HG03469 (cell line): ENCODE data around the gene ERVV-1.
"Not testable (repeated sequence)": the region's sequence is repeated elsewhere in the genome, so short reads cannot be mapped to it uniquely, and the experiment has no call there.

Source experiments
- ATAC-seq: cut with Tn5 transposase; IDR thresholded peaks from one replicate; pipeline ENCODE4 v1.9.1; 2021; ENCODE audit warnings: mild to moderate bottlenecking, moderate library complexity, moderate number of reproducible peaks; ENCODE audit not compliant: unreplicated experiment

ERVV-1 gene, protein sequence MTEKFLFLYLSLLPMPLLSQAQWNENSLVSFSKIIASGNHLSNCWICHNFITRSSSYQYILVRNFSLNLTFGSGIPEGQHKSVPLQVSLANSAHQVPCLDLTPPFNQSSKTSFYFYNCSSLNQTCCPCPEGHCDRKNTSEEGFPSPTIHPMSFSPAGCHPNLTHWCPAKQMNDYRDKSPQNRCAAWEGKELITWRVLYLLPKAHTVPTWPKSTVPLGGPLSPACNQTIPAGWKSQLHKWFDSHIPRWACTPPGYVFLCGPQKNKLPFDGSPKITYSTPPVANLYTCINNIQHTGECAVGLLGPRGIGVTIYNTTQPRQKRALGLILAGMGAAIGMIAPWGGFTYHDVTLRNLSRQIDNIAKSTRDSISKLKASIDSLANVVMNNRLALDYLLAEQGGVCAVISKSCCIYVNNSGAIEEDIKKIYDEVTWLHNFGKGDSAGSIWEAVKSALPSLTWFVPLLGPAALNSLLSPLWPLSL

DNA sequence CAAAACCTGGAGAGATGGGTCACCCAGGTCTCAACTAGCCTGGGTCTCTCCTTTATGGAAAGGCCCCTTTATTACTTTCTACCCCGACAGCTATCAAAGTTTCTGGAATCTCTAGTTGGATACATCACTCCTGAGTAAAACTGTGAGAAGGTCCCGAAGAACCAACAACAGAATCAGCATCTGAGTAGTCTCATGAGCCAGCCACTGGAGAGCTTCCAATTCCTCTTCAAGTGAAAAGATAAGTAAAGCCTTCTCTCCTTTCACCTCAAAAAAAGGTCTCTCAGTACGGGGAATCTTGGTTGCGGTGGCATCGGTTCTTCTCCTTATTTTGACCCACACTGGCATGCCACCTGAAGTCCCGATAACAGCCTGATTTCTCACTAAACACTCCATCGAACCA lies at the start of gene ERVV-1:
TSS of gene ERVV-1 (plus strand) at position 301 of the 400 bp plus-strand sequence. CDS start 170 bp downstream, outside the sequence.
- ATAC-seq: no peak

DNA sequence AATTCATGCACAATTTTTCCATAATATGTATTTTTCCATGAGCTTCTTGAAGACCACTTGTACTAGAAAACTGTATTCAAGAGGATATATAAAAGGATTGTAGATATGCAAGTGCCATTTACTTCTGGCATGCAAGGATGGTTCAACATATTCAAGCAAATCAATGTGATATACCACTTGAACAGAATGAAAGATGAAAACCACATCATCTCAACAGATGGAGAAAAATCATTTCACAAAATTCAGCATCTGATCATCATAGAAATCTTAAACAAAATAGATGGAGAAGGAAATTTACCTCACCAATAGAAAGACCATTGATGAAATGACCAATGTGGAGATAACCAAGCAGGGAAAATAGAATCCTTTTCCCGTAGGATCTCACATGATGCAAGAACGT lies 45.9 kb upstream of the ERVV-1 start:
- no peak for ATAC-seq

DNA sequence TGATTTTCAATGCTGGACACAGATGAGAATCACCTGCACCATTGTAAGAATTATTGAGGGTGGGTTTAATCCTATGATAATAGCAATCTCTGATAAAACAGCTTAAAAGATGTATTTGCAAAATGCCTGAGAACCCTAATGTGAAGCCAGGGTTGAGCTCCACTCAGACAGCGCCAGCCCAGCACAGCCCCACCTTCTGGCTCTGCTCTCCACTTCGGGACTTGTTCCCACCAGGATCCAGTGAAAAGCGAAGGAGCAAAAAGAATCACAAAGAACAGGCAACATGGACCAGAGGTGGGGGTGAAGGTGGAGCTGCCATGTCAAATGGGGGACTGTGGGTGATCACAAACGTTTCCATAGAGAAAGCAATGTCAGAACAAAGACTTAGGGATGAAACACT lies 32.4 kb upstream of the ERVV-1 start:
- no peak for ATAC-seq

DNA sequence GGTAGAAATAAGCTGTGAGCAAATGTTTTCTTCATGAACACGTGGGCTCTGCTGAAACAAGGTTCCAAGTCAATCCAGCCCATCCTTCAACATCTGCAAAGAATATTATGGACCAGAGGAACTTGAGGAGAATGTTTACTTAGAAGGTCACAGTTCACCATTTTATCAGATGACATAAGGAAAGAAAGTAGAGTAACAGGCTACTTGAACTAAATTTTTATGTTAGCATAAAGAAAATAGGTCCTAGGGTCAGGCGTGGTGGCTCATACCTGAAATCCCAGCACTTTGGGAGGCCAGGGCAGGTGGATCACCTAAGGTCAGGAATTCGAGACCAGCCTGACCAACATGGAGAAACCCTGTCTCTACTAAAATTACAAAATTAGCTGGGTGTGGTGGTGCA lies 30.6 kb upstream of the ERVV-1 start:
- not testable (repeated sequence) for ATAC-seq

DNA sequence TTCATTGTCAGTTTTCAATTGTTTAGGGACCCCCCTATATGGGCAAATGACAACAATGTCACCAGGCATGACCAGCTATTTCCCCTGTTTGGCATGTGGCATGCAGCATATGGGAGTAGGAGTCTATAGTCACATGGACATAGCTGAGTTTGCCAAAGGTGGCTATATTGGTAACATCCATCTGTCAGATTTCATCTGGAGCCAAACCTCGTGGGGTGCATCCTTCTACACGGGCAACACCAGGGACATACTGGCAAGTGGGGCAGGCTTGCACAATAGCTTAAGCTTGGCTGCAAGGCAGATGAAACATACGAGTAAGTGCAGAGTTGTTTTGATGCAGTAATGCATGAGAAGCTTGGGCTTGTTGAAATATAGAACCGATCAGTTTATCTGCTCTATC lies 26.5 kb upstream of the ERVV-1 start:
- ATAC-seq: no peak

DNA sequence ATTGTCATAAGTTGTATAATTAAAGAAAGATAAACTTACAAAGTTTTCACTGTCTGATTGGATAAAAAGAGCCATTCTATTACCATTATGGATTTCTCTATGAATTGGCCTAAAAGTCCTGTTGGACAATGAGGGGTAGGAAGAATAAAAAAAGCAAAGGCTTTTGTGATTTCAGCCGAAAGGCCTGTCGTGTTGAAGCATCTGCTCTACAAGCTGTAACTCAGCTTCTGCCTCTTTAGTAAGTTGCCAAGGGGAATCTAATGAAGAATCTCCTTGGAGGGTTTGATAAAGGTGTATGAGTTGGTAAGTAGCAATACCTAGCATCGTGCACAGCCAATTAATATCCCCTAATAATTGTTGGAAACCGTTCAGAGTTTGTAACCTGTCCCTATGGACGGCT lies 25.2 kb upstream of the ERVV-1 start:
- ATAC-seq: no peak

DNA sequence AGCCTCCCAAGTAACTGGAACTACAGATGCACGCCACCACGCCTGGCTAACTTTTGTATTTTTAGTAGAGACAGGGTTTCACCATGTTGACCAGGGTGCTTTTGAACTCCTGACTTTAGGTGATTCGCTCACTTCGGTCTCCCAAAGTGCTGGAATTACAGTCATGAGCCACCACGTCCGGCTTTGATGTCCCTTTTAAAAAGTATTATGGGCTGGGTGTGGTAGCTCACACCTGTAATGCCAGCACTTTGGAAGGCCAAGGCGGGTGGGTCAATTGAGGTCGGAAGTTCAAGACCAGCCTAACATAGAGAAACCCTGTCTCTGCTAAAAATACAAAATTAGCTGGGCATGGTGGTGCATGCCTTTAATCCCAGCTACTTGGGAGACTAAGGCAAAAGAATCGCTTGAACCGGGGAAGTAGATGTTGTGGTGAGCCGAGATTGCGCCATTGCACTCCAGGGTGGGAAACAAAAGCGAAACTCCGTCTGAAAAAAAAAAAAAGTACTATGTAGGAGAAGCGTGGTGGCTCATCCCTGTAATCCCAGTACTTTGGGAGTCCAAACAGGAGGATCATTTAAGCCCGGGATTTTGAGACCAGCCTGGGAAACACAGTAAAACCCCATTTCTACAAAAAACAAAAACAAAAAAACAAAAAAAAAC lies 22.8 kb upstream of the ERVV-1 start:
- ATAC-seq: no peak

DNA sequence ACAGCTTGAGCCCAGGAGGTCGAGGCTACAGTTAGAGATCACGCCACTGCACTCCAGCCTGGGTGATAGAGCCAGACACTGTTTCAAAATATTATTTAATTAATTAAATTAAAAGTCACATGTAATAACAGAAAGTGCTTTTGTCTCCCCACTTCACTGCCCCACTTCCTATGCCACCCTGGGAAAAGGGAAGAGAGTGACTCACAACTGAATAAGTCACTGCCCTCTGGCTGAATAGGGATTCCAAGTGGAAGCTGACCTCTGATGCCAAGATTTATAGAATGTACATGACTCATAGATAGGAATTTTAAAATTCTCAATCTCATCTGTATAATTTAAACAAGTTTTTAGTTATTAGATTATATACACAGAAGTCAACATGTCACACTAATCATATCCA lies 22.2 kb upstream of the ERVV-1 start:
- ATAC-seq: no peak

DNA sequence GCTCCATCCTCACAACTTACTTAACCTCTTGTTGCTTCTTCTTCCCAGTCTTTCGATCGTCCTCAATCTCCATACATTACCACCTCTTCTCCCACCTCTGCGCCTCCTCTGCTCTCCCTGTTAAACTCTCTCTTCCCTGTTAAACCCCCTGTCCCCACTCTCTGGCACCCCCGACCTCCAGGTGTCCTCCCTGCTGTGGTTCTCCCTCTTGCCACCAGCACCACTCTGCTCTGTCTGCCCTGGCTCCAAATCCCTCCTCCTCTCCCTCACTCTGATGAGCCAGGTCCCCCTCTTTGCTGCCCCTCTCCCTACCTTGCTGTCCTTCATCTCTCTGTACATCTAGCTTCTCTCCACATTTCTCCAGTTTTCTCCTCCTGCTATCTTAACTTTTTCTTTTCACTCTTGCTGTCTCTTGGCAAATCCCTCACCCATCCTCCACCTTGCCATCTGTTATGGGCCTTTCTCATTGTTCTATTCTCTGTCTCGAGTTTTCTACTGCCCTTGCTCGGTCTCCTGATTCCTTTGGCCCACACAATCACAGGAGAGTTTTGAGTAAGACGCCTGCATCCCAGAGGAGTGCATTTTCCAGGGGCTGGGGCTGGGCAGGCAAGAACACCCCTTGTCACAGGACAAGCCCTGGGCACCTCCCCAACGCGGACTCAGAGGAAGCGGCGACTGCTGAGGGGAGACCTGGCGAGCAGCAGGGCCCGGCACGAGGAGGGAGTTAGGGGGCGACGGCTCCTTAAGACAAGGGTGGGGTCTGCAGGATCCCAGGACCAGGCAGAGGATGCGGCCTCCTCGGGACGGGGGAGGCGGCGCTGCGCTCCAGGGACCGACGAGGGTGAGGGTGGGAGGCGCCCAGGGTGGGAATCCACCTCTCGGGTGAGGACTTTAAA lies 21.4 kb upstream of the ERVV-1 start:
- no peak for ATAC-seq

DNA sequence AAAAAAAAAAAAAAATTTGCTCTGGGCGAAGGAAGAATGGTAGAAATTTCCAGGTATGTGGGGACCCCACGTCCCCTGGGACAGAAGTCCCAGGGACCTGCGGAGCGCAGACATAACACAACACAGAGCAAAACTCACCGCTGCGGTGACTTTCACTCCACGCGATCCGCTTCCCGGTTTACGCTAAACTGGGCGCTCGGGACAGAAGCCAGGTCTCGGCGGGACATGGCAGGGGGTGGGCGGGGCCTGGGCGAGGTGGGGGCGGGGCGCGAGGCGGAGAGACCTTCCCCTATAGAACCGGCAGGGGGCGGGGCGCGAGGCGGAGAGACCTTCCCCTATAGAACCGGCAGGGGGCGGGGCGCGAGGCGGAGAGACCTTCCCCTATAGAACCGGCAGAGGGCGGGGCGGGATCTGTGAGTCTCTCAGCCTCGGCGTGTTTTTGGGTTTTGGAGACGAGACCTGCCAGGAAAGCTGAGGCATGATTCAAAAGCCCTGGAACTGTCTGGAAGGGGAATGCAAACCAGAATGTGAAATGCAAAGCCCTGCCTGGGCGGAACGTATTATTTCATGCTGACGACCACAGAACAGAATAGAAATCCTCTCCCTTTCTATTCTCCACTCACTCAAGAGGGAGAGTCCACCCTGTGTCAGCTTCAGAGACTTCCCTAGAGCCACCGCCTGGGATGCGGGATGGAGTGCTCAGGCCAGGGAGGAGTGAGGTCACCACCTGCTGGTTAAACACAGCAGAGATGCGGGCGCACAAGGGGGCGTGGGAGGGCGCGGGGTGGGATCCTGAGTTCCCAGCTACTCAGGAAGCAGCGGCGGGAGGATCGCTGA lies 20.2 kb upstream of the ERVV-1 start:
- ATAC-seq: no peak

DNA sequence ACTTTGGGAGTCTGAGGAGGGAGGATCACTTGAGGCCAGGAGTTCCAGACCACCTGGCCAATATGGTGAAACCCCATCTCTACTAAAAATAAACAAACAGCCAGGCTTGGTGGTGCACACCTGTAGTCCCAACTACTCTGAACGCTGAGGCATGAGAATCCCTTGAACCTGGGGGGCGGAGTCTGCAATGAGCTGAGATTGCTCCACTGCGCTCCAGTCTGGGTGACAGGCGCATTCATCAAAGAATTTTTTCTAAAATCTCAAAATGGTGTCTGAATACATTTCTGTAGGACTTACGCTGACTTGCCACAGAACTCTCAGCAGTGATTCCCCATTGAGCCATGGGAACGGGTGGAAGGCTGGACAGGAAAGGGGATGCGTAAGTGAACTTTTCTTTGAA lies 18.0 kb upstream of the ERVV-1 start:
- no peak for ATAC-seq

DNA sequence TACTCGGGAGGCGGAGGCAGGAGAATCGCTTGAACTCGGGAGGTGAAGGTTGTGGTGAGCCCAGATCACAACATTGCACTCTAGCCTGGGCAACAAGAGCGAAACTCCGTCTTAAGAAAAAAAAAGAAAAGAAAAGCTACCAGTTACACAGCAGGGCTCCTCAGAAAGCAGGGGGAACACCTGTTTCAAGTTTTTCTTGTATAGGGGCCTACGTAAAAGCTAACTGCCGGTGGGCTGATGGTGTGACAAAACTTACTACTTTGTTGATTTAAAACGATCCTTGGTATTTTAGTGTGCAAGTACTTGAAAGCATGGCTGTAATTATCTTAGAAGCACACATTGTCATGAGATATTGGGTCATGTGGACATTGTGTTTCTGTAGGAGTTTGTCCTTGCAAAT lies 15.7 kb upstream of the ERVV-1 start:
- no peak for ATAC-seq

DNA sequence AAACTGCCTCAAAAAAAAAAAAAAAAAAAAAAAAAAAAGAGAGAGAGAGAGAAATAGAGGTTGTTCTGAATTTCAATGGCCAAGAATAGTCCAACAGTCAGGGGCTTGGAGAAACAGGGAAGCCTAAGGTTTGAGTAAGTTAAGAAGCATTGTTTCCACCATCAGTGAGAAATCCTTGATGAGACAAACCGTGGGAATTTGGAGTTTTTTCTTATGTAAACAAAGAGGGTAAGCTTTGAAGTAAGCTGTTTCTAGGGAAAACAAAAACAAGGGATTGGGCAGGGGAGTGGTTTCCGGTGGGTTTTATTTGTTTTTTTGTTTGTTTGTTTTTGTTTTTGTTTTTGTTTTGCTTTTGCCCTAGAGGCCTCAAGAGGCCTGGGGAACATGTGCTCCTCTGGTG lies 11.2 kb upstream of the ERVV-1 start:
- no peak for ATAC-seq

DNA sequence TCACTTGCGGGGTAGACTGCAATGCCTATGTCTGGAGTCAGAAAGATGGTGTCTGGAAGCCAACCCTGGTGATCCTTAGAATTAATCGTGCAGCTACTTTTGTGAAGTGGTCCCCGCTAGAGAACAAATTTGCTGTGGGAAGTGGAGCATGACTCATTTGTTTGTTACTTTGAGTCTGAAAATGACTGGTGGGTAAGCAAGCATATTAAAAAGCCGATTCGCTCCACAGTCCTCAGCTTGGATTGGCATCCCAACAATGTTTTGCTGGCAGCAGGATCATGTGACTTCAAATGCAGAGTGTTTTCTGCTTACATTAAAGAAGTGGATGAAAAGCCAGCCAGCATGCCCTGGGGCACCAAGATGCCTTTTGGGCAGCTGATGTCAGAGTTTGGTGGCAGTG lies 9.5 kb upstream of the ERVV-1 start:
- no peak for ATAC-seq

DNA sequence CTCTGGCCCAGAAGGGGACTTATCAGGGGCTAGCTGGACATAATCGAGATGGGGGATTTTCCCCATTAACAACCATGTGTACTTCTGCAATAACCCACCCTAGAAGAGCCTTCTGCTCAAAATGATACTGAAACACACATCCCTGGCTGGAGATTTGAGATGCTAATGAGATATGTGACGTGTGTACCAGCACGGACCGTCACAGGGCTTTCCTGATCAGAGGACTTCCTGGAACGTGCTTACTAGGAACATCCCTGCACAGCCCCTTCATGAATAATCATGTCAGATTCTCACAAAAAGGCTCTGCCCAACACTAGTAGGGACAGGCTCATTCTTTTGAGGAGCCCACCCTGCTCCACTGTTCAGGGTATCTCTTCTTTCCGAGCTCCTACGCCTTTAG lies 6.5 kb upstream of the ERVV-1 start:
- ATAC-seq: no peak

DNA sequence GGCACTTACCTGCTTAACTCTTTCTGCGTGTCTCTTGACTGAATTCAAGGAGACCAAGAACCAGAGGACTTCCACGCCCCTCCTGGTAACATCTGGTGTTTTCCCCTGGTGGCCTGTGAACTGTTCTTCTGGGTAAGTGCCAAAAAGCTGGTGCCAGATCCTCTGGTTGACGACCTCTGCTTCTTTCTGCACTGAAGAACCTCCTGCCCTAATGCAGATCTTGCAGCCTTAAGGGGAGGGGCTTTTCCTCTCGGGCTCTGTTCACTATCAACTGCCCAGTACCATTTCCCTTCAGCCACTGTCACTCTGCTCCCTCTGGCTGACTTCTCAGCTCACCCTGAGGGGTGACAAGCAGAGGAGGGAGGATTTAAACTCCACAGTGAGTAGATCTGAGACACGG lies 6.1 kb upstream of the ERVV-1 start:
- ATAC-seq: no peak

DNA sequence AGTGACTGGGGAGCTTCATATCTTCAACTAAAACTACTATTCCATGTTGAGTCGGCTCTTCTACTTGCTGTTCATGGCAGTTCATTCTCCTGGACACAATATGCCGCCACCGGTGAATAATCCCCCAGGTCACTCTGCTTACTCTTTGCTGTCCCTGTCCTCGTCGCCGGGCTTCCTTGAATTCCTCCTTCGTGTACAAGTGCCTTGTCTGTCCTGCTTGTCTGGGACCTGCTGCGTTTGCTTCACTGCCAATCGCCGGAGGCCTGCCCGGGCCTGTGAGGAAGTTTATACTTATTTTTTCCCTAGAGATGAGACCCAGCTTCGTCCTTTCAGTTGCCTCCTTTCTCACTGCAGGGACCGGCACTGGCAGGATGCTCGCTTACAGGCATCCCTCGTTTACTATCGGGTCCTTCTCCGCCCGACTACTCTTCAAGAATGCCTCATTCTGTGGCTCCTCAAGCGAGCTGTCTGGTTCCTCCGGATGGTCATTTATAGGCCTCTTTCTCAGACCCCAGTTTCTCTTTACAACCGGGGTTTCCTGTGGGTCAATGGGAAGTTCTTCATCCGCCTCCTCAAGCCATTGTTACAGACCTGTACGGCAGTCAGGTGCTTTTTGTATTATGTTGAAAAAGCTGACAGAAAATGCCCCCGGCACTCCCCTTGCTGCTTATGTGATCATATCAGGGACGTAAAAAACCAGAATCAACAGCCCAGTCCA lies 5.5 kb upstream of the ERVV-1 start:
- ATAC-seq: no peak

DNA sequence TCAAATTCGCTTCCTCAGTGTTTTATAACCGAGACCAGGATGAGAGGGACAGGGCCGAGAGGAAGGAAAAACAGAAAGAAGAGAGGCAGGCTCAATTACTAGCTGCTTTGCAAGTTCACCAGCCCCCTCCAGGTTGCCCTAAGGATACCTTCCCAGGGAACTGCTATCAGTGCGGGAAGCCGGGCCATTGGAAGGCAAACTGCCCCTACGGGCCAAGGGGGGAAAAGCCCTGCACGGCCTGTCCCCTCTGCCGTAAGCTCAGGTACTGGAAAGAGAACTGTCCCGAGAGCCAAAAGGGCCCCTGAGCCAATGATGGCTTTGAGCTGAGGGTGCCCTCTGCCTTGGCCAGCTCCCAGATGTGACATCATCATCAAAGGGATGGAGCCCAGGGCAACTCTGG lies 3.2 kb upstream of the ERVV-1 start:
- no peak for ATAC-seq

DNA sequence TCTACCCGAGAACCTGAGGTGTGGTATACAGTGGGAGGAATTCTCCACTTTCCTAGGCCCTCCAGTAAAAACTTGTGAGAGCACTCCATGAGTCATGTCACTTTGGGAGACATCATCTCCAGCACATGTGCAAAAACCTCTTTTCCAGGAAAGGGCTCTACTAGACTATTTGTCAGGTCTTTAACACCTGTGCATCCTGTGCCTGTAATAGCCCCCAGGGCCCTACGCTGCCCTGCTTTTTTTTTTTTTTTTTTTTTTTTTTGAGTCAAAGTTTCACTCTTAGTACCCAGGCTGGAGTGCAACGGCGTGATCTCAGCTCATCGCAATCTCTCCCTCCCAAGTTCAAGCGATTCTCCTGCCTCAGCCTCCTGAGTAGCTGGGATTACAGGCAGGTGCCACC lies 1.7 kb upstream of the ERVV-1 start:
- no peak for ATAC-seq

DNA sequence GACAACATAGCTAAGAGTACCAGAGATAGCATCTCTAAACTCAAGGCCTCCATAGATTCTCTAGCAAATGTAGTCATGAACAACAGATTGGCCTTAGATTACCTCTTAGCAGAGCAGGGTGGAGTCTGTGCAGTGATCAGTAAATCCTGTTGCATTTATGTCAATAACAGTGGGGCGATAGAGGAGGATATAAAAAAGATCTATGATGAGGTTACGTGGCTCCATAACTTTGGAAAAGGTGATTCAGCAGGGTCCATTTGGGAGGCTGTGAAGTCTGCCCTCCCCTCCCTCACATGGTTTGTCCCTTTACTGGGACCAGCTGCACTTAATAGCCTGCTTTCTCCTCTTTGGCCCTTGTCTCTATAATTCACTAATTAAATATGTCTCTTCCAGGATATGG lies 1.4 kb downstream of the ERVV-1 start:
- no peak for ATAC-seq
